DND-41 (cell line): Measurements from ENCODE around the gene CPNE4.

Source experiments
- EZH2 ChIP-seq: IDR thresholded peaks from 3 replicates; pipeline ENCODE4 v1.6.1; 2012; ENCODE audit warnings: borderline replicate concordance, low read depth, mild to moderate bottlenecking, moderate library complexity, low read length, inconsistent platforms; ENCODE audit not compliant: severe bottlenecking
- TF ChIP-seq, protein P1 (sequence below): IDR thresholded peaks from 2 replicates; pipeline ENCODE4 v1.5.1; 2012; ENCODE audit warnings: borderline replicate concordance, low read length, moderate library complexity, mild to moderate bottlenecking; ENCODE audit not compliant: poor library complexity, severe bottlenecking; ENCODE audit errors: extremely low read depth

DNA sequence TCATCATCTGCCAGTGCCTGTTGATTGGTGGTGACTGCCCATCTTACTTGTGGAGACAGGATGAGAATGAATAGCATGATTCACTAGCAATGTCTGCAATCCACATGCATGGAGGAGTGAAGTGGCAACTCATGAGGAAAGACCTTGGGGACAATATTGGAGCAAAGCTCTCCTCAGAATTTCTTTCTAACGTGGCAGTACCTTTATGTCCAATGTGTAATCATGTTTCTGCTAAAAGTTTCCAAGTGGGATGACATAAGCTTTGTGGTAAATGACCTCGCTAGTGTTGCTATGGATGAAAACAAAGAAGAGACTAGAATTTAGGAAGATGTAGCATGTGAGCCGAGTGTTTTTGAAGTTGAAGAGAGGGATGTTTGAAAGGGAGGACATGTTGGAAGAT, 117.8 kb downstream of the CPNE4 start:
- TF ChIP-seq, protein P1, sequence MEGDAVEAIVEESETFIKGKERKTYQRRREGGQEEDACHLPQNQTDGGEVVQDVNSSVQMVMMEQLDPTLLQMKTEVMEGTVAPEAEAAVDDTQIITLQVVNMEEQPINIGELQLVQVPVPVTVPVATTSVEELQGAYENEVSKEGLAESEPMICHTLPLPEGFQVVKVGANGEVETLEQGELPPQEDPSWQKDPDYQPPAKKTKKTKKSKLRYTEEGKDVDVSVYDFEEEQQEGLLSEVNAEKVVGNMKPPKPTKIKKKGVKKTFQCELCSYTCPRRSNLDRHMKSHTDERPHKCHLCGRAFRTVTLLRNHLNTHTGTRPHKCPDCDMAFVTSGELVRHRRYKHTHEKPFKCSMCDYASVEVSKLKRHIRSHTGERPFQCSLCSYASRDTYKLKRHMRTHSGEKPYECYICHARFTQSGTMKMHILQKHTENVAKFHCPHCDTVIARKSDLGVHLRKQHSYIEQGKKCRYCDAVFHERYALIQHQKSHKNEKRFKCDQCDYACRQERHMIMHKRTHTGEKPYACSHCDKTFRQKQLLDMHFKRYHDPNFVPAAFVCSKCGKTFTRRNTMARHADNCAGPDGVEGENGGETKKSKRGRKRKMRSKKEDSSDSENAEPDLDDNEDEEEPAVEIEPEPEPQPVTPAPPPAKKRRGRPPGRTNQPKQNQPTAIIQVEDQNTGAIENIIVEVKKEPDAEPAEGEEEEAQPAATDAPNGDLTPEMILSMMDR, result no peak
- TF ChIP-seq EZH2, result no peak
